Stimulated activated CD8-positive, alpha-beta memory T cell treated with anti-CD3 and anti-CD28 coated beads, Interleukin-2, amount 100 ng/mL, for 1 hour (primary cell): ENCODE measurements around the gene CLDN5.

Source experiments
- DNase-seq, 2 donors: peaks; one replicate each; pipeline ENCODE4 v3.0.0-alpha.2; 2020; ENCODE audit warnings: low read depth in 2 of 2

The CLDN5 gene

DNA sequence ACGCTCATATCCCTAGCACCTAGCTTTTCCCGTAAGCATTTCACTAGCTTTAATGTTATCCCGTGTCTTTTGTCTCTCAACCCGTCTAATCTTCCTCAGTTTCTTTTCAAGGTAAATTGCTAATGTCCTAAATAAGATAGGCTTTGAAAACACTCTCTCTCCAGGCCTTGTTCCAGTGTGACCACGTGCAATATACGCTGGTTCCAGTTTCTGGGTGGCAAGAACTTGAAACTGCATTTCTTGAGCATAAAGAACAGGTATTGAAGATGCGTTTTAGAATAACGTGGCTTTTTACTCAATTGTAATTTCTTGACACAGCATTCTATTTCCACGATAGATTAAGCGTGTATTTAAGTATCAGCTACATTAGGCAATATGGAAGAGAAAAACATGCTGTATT is 43.4 kb downstream of the CLDN5 start:
- no peak for DNase-seq

- no peak for DNase-seq
Observed at GRCh38 chr22:19480173-19480568, 44.0 kb downstream of the CLDN5 start.

GRCh38 chr22:19479355-19480172 is 44.6 kb downstream of the CLDN5 start, which contains the start of gene CDC45:
Gene CDC45, plus strand, starts transcription at chr22:19479920. Its CDS starts 49 bp downstream, at chr22:19479969.
- DNase-seq: peak; percentile 86

DNA sequence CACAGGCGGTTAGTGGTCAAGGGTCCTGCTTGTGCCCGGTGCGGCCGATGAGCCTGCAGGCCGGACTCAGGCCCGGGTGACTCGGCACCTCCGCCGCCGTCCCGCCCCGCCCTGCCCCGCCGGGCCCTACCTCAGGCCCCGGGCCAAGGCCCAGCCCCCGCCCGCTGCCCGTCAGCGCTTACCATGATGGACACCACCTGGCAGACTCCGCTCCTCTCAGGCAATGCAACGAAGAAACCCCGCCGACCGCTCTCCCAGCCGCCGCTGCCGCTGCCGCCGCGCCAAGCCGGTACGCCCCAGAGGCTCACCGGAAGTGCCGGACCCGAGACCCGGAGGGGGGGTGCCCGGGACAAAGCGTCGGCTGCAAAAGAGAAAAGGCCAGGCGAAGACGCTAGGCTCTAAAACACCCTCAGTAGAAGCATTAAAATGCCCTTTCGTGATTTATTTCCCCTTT is 45.3 kb downstream of the CLDN5 start, which contains the start of gene UFD1:
TSS of gene UFD1 (minus strand) at position 293 of the 454 bp plus-strand sequence. CDS start at position 185, 108 bp downstream.
- DNase-seq: peak; percentile 53 to 57

GRCh38 chr22:19478045-19478900 is 45.9 kb downstream of the CLDN5 start:
- DNase-seq: no peak

DNA sequence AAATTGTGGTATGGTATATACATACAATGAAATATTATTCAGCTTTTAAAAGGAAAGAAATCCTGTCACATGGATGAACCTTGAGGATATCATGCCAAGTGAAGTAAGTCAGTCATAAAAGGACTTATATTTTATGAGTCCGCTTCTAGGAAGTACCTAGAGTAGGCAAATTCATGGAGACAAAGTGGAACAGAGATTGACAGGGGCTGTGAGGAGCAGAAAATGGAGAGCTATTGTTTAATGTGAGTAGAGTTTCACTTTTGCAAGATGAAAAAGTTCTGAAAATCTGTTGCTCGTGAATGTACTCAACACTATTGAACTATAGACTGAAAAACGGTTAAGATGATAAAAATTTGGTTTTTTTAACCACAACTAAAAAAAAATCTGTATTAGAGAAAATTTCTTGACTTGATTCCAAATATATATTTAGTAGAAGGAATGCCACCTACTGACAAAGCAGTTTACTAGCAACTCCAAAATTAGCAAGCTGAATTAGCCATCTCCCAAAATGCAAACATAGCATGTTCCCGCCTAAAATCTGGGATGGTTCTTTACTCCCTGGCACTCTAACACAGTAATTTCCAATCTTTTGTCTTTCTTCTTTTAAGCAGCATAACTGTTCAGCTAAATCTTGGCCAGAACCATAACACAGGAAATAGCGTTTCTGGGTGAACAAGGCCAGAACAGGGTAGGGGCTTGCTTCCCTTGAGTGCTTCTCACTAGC is 46.7 kb downstream of the CLDN5 start:
- DNase-seq: no peak

DNA sequence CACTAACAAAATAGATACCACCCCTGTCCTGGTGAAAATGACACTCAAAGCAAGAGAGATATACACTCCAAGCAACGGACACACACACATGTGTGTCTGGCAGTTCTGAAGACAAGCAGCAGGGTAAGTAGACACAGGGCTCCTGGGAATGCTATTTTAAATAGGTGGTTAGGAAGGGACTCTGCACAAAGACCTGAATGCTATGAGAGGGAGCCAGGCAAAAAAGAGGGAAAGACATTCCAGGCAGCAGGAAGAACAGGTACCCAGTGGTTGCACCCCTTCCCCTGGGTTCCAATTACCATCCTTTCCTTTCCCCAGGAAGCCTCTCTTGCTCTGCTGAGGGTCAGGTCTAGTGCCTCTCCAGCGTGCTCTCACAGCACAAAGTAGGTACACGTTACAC is 48.2 kb downstream of the CLDN5 start:
- DNase-seq: no peak

GRCh38 chr22:19473578-19473977 is 50.6 kb downstream of the CLDN5 start:
- DNase-seq: no peak
